Immature natural killer cell (primary cell): ENCODE results near the gene HSFX1. TPM values are rescaled to one million over a fixed set of nuclear protein-coding genes. Genes with fewer than 3 reads are reported as not detected.
"Not testable (repeated sequence)": the region's sequence is repeated elsewhere in the genome, so short reads cannot be mapped to it uniquely, and the experiment has no call there.

Source experiments
- DNase-seq, 3 donors: peaks; one replicate each; pipeline ENCODE4 v3.0.0; 2022; ENCODE audit warnings: mixed read lengths in 1 of 3
- H3K27ac Mint-ChIP-seq, 6 donors: one replicate each; pipeline ENCODE4 v1.8.0; 2020; ENCODE audit warnings: mixed read lengths in 6 of 6, mild to moderate bottlenecking in 5 of 6, inconsistent platforms in 4 of 6, moderate library complexity in 3 of 6
- H3K27me3 Mint-ChIP-seq, 3 donors: one replicate each; pipeline ENCODE4 v1.8.0; 2020 to 2021; ENCODE audit warnings: low read depth in 3 of 3, mild to moderate bottlenecking in 3 of 3, mixed read lengths in 3 of 3, moderate library complexity in 3 of 3, inconsistent platforms in 1 of 3
- H3K36me3 Mint-ChIP-seq, 3 donors: one replicate each; pipeline ENCODE4 v1.8.0; 2020; ENCODE audit warnings: mixed read lengths in 3 of 3, inconsistent platforms in 2 of 3, mild to moderate bottlenecking in 2 of 3
- H3K4me1 Mint-ChIP-seq, 2 donors: one replicate each; pipeline ENCODE4 v1.8.0; 2020; ENCODE audit warnings: inconsistent platforms in 2 of 2, mild to moderate bottlenecking in 2 of 2, mixed read lengths in 2 of 2, moderate library complexity in 1 of 2
- H3K4me3 Mint-ChIP-seq, 5 donors: one replicate each; pipeline ENCODE4 v1.8.0; 2020; ENCODE audit warnings: mild to moderate bottlenecking in 5 of 5, mixed read lengths in 5 of 5, inconsistent platforms in 3 of 5, moderate library complexity in 3 of 5
- H3K9me3 Mint-ChIP-seq, 6 donors: one replicate each; pipeline ENCODE4 v1.8.0; 2020; ENCODE audit warnings: mild to moderate bottlenecking in 6 of 6, mixed read lengths in 6 of 6, inconsistent platforms in 4 of 6, moderate library complexity in 3 of 6
- polyA plus RNA-seq, 3 donors: library from polyadenylated mRNA; unstranded; fragments of 300-500 nt; fragmentation: Illumina TruSeq; gene quantifications; one replicate each; pipeline ENCODE4 v1.2.3, GENCODE V29; 2021

Gene HSFX1
- under 1 TPM in 1 of 3 donors, not detected in 2; 0.26 TPM for polyA plus RNA-seq

DNA sequence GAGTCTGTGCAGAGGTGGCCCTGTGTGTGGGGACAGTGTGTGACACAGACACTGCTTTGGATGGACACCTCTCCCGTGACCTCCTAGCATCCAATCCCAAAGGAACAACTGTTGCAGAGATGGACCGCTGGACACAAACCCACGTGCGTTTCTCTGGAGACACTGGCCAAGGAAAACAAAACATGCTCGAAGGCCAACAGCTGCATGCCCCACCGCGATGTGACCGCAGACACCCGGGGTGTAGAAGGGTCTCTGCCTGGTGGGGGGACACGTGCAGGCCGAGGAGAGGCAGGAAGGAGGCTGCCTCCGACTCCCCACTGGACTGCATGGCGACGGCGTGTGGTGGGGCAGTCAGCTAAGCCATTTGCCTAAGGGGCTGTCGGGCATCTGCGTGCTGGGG, at the start of gene HSFX1:
Gene HSFX1, plus strand, starts transcription at position 301 of the 400 bp plus-strand sequence. CDS start 614 bp downstream, outside the sequence.
- not testable (repeated sequence) for H3K4me3 Mint-ChIP-seq, DNase-seq, H3K4me1 Mint-ChIP-seq, H3K36me3 Mint-ChIP-seq, H3K9me3 Mint-ChIP-seq, H3K27ac Mint-ChIP-seq, H3K27me3 Mint-ChIP-seq

- not testable (repeated sequence) for H3K27ac Mint-ChIP-seq, H3K36me3 Mint-ChIP-seq, H3K9me3 Mint-ChIP-seq, H3K4me3 Mint-ChIP-seq, H3K27me3 Mint-ChIP-seq, DNase-seq, H3K4me1 Mint-ChIP-seq
These were observed 46.6 kb upstream of the HSFX1 start for GRCh38 chrX:149727308-149727707.

- H3K9me3 Mint-ChIP-seq, H3K4me3 Mint-ChIP-seq, H3K27me3 Mint-ChIP-seq, H3K36me3 Mint-ChIP-seq, H3K27ac Mint-ChIP-seq, DNase-seq, H3K4me1 Mint-ChIP-seq: not testable (repeated sequence)
These were observed 31.6 kb upstream of the HSFX1 start for GRCh38 chrX:149742269-149742668.

GRCh38 chrX:149746390-149747007, 27.4 kb upstream of the HSFX1 start:
- not testable (repeated sequence) for H3K9me3 Mint-ChIP-seq, H3K4me1 Mint-ChIP-seq, H3K27ac Mint-ChIP-seq, H3K27me3 Mint-ChIP-seq, H3K36me3 Mint-ChIP-seq, DNase-seq, H3K4me3 Mint-ChIP-seq

DNA sequence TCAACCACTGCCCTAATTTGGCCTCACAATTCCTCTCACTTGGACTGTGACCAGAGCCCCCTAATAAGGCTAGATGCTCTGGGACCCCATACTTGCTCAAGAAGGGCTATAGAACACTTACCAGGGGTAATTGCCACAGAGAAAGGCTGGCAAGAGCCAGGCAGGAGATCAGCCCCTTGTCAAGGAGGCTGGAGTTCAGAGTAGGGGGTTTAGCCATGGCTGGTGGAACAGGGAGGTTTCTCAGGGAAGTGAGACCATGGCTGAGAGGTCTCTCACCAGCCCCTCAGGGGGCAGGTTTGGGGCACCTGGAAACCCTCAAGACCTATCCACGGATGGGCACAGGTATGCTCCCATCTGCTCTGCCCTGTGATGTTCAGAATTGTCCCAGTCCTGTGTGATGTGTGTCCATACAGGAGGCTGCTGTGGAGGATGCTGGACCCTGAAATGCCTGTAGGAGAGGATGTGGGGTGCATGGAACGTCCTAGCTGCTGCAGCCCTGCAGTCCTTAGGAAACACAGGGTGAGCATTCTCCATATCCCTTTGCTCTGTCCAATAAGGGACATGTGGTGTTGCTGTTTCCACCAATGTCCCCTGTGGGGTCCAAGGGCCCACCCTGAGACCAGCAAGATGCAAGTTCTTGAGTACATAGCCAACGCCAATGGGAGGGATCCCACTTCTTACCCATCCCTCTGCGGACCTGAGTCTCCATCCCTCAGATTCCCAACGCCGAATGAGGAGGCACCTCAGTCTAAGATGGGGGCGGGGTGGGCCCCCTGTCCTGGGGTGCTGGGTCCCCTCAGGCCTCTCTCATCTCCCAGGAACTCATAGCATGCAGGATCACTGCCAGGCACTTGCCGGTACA, 16.4 kb upstream of the HSFX1 start:
- Mint-ChIP-seq H3K9me3 (no peaks in the 10 kb centered on the region), H3K27ac (no peak overlapping the region), H3K4me3 (no peak overlapping the region), H3K4me1 (peaks cover 0 to 1% of the 10 kb centered on the region in 2 donors), H3K27me3 (peaks cover 0 to 4% (median 2%) of the 10 kb centered on the region in 3 donors), H3K36me3 (no peaks in the 10 kb centered on the region)
- no peak for DNase-seq

DNA sequence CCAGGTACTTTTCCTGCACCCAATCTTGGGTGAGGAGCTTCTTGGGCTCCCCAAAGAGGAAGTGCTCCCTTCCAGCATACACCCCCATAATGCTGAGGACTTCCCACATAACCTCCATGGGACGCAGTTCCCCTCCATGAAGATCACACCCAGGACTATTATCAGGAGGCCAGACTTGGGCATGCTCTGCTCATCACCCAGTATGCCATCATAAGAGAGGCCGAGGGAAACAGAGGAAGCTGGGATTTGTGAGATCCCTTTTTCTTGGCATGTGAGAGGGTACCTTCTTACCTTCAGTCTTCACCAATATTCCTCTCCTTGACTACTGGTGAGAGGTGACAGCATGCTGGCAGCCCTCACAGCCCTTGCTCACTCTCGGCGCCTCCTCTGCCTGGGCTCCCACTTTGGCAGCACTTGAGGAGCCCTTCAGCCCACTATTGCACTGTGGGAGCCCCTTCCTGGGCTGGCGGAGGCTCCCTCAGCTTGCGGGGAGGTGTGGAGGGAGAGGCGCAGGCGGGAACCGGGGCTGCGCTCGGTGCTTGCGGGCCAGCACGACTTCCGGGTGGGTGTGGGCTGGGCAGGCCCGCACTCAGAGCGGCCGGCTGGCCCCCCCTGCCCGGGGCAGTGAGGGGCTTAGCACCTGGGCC, 15.7 kb upstream of the HSFX1 start:
- H3K9me3 Mint-ChIP-seq, result no peaks in the 10 kb centered on the region
- no peak overlapping the region for H3K27ac Mint-ChIP-seq
- H3K27me3 Mint-ChIP-seq, result peaks cover 0 to 4% (median 2%) of the 10 kb centered on the region in 3 donors
- no peaks in the 10 kb centered on the region for H3K36me3 Mint-ChIP-seq
- H3K4me1 Mint-ChIP-seq, result peaks cover under 1 to 1% of the 10 kb centered on the region in 2 donors
- H3K4me3 Mint-ChIP-seq, result no peak overlapping the region
- no peak for DNase-seq

DNA sequence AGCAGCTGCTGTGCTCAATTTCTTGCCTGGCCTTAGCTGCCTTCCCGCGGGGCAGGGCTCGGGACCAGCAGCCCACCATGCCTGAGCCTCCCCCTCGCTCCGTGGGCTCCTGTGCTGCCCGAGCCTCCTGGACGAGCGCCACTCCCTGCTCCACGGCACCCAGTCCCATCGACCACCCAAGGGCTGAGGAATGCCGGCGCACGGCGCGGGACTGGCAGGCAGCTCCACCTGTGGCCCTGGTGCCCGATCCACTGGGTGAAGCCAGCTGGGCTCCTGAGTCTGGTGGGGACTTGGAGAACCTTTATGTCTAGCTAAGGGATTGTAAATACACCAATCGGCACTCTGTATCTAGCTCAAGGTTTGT, 15.2 kb upstream of the HSFX1 start:
- not testable (repeated sequence) for H3K27ac Mint-ChIP-seq, H3K27me3 Mint-ChIP-seq, H3K9me3 Mint-ChIP-seq, H3K4me3 Mint-ChIP-seq, H3K4me1 Mint-ChIP-seq, H3K36me3 Mint-ChIP-seq, DNase-seq

- H3K36me3 Mint-ChIP-seq, result no peaks in the 10 kb centered on the region
- H3K27me3 Mint-ChIP-seq, result peaks cover 0 to 8% (median 2%) of the 10 kb centered on the region in 3 donors
- H3K4me1 Mint-ChIP-seq, result peaks cover 3 to 10% of the 10 kb centered on the region in 2 donors
- H3K9me3 Mint-ChIP-seq, result no peaks in the 10 kb centered on the region
- no peak overlapping the region for H3K27ac Mint-ChIP-seq
- no peak for DNase-seq
- H3K4me3 Mint-ChIP-seq, result peak overlapping the region in 2 of 5 donors; percentile 57 to 67
These were observed 14.0 kb upstream of the HSFX1 start for GRCh38 chrX:149759824-149760223.

GRCh38 chrX:149760965-149761364, 12.9 kb upstream of the HSFX1 start:
- Mint-ChIP-seq H3K36me3 (no peaks in the 10 kb centered on the region), H3K27ac (no peak overlapping the region), H3K4me1 (peaks cover 3 to 10% of the 10 kb centered on the region in 2 donors), H3K27me3 (peaks cover 0 to 8% (median 3%) of the 10 kb centered on the region in 3 donors), H3K4me3 (no peak overlapping the region), H3K9me3 (no peaks in the 10 kb centered on the region)
- DNase-seq, result no peak

DNA sequence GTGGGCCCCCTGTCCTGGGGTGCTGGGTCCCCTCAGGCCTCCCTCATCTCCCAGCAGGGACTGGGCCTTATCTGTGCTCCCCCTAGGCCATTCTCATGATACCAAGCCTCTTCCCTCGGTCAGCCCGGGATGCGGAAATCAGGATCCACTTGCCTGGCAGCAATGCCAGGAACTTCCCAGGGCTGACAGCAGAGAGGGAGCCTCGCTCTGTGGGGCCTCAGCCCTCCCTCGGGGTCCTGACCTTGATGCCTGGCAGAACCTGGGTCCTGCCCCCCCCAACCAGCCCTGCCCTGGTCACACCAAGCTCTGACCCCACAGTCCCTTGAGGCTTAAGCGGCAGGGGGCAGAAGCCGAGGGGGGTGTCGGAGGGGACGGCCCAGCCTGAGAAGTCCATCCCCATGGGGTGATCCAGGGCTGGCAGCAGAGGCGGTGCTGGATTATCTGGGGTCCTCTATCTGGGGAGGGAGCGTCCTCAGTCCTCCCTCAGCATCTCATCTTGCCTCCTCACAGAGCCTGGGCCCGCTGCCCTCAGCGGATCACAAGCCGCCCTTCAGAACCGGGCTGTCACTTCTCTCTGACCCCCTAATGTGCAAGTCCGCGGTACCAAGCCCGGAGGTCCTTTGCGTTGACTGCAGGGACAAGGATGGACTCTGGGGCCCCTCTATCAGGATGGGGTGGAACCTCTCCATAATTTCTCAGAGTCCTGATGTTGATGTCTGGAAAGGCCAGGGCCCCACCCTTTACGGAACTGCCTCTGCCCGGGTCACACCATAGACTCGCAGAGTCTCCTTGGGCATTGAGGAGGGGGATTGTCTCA, 11.8 kb upstream of the HSFX1 start:
- H3K4me3 Mint-ChIP-seq, H3K36me3 Mint-ChIP-seq, DNase-seq, H3K27ac Mint-ChIP-seq, H3K4me1 Mint-ChIP-seq, H3K9me3 Mint-ChIP-seq, H3K27me3 Mint-ChIP-seq: not testable (repeated sequence)

DNA sequence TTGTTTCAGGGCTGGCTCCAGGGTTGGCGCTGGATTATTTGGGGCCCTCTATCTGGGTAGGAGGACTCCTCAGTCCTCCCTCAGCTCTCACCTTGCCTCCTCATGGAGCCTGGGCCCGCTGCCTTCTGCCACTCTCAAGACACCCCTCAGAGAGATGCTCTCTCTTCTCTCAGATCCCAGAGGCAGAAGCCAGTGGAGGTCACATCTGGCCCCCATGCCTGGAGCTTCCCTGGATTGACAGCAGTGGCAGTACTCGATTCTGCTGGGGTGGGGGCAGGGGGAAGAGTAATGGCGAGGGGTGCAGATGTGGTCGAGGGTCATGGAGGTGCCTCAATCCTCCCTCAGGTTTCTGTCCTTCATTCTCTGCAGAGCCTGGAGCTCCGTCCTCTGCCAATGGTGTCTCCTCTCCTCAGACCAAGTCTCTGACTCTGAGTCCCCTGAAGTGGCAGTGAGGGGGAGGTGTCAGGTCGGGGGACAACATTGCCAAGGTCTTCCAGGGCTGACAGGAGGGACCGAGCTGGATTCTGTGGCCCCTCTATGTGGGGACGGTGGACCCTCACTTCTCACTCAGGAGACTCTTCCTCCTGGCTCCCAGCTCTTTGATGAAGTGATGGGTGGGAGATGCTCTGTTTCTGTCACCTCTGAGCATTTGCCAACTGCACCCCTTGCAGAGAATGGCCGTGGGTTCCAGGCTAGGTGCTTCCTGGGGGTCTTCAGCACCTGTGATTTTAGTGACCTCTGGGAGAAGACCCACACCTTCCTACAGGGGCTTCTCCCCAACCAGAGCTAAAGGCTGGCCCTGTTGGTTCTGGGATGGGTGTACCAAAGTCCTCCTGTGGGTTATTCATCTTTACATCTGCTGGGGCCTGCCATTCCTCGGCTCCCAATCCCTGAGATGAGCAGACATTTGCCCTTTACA, 10.9 kb upstream of the HSFX1 start:
- no peak for DNase-seq
- Mint-ChIP-seq H3K9me3 (no peaks in the 10 kb centered on the region), H3K36me3 (no peaks in the 10 kb centered on the region), H3K4me1 (peaks cover 3 to 10% of the 10 kb centered on the region in 2 donors), H3K4me3 (no peak overlapping the region), H3K27ac (peak overlapping the region in 1 of 6 donors; percentile 40), H3K27me3 (peaks cover 0 to 8% (median 3%) of the 10 kb centered on the region in 3 donors)

DNA sequence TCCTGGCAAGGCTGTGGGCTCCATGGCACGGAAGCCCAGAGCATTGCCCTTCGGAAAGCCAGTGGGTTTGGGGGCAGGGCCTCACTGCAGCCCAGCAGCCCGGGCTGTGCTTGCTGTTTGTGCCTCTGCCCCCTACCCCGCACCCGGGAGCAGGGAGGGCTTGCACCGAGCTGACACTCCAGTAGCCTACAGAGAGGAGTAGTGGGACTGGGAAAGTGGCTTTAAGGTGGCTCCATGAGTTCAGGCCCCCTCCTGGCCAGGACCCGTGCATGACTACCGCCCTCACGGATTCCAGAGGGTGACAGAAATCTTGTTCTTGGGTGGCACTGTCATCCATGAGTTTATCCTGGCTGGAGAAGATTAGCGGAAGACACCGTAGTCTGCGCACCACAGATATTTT, 3.5 kb upstream of the HSFX1 start:
- H3K4me1 Mint-ChIP-seq, H3K27ac Mint-ChIP-seq, H3K27me3 Mint-ChIP-seq, H3K9me3 Mint-ChIP-seq, H3K36me3 Mint-ChIP-seq, DNase-seq, H3K4me3 Mint-ChIP-seq: not testable (repeated sequence)

- DNase-seq, H3K4me1 Mint-ChIP-seq, H3K4me3 Mint-ChIP-seq, H3K27me3 Mint-ChIP-seq, H3K36me3 Mint-ChIP-seq, H3K9me3 Mint-ChIP-seq, H3K27ac Mint-ChIP-seq: not testable (repeated sequence)
These were observed 842 bp upstream of the HSFX1 start for GRCh38 chrX:149773026-149773425.
